Measurements from ENCODE around the gene MFSD12.

MFSD12 gene

GRCh38 chr19:3524078-3524842, 33.1 kb downstream of the MFSD12 start:
- Histone ChIP-seq H3K27ac (replicated peaks) (no peak overlapping the region), H3K4me3 (replicated peaks; ENCODE audit: insufficient read depth, low read length) (no peak overlapping the region), H3K27me3 (ENCODE audit: insufficient read depth, poor library complexity, severe bottlenecking) (no peaks in the 10 kb centered on the region)
- TF ChIP-seq CTCF (IDR thresholded peaks at IDR 0.05; ENCODE audit: insufficient read depth, low read length) (no peak), GABPA (IDR thresholded peaks at IDR 0.05; ENCODE audit: low read depth) (no peak), POLR2AphosphoS5 (IDR thresholded peaks at IDR 0.05; ENCODE audit: low read depth) (no peak), SPI1 (IDR thresholded peaks at IDR 0.05; ENCODE audit: borderline replicate concordance, low read depth) (no peak), REST (IDR thresholded peaks at IDR 0.05; ENCODE audit: insufficient replicate concordance, low read depth) (no peak)
- no peak for DNase-seq (ENCODE audit: low read depth in 1 of 2, low spot score in 1 of 2)

- DNase-seq (ENCODE audit: low read depth in 1 of 2, low spot score in 1 of 2) = no peak
- Histone ChIP-seq H3K27me3 (ENCODE audit: insufficient read depth, poor library complexity, severe bottlenecking) (no peaks in the 10 kb centered on the region), H3K4me3 (replicated peaks; ENCODE audit: insufficient read depth, low read length) (no peak overlapping the region), H3K27ac (replicated peaks) (no peak overlapping the region)
- TF ChIP-seq POLR2AphosphoS5 (IDR thresholded peaks at IDR 0.05; ENCODE audit: low read depth) (no peak), CTCF (IDR thresholded peaks at IDR 0.05; ENCODE audit: insufficient read depth, low read length) (no peak), REST (IDR thresholded peaks at IDR 0.05; ENCODE audit: insufficient replicate concordance, low read depth) (no peak), SPI1 (IDR thresholded peaks at IDR 0.05; ENCODE audit: borderline replicate concordance, low read depth) (no peak), GABPA (IDR thresholded peaks at IDR 0.05; ENCODE audit: low read depth) (no peak)
These were observed 33.9 kb downstream of the MFSD12 start for GRCh38 chr19:3523361-3524077.

- Histone ChIP-seq H3K4me3 (replicated peaks; ENCODE audit: insufficient read depth, low read length) (no peak overlapping the region), H3K27me3 (ENCODE audit: insufficient read depth, poor library complexity, severe bottlenecking) (no peaks in the 10 kb centered on the region), H3K27ac (replicated peaks) (no peak overlapping the region)
- no peak for DNase-seq (ENCODE audit: low read depth in 1 of 2, low spot score in 1 of 2)
- no peak for TF ChIP-seq REST (IDR thresholded peaks at IDR 0.05; ENCODE audit: insufficient replicate concordance, low read depth)
- no peak for TF ChIP-seq POLR2AphosphoS5 (IDR thresholded peaks at IDR 0.05; ENCODE audit: low read depth)
- TF ChIP-seq GABPA (IDR thresholded peaks at IDR 0.05; ENCODE audit: low read depth) = no peak
These were observed 34.7 kb downstream of the MFSD12 start for GRCh38 chr19:3522421-3523360.
